MM.1S (cell line): ENCODE data around the gene RNU1-3.
"Not testable (repeated sequence)": the region's sequence is repeated elsewhere in the genome, so short reads cannot be mapped to it uniquely, and the experiment has no call there.

Experiments used
- DNase-seq: peaks from one replicate; pipeline ENCODE4 v3.0.0-alpha.2; 2015
- H2AFZ ChIP-seq: fragments of 300-600 bp; sonication (generic); 2 replicates; pipeline ENCODE4 v1.6.0; 2016; ENCODE audit warnings: antibody characterized with exemption, low read length
- H3F3A ChIP-seq: fragments of 300-600 bp; sonication (generic); 2 replicates; pipeline ENCODE4 v1.6.1; 2016; ENCODE audit warnings: mild to moderate bottlenecking, antibody characterized with exemption, low read length, moderate library complexity, mixed read lengths; ENCODE audit not compliant: insufficient read depth
- H3K27ac ChIP-seq: fragments of 300-600 bp; sonication (generic); 2 replicates; pipeline ENCODE4 v1.5.1; 2016; ENCODE audit warnings: mild to moderate bottlenecking, low read length
- H3K27me3 ChIP-seq: fragments of 300-600 bp; sonication (generic); replicated peaks from 2 replicates; pipeline ENCODE4 v1.6.0; 2016; ENCODE audit warnings: low read length; ENCODE audit not compliant: insufficient read depth
- H3K36me3 ChIP-seq: fragments of 300-600 bp; sonication (generic); replicated peaks from 2 replicates; pipeline ENCODE4 v1.6.1; 2016; ENCODE audit warnings: mild to moderate bottlenecking, low read length, mixed read lengths; ENCODE audit not compliant: insufficient read depth
- H3K4me1 ChIP-seq: fragments of 300-600 bp; sonication (generic); 2 replicates; pipeline ENCODE4 v1.6.1; 2016; ENCODE audit warnings: low read length, mixed read lengths
- H3K4me2 ChIP-seq: fragments of 300-600 bp; sonication (generic); 2 replicates; pipeline ENCODE4 v1.6.0; 2016; ENCODE audit warnings: low read depth, low read length
- H3K4me3 ChIP-seq: fragments of 300-600 bp; sonication (generic); 2 replicates; pipeline ENCODE4 v1.5.1; 2016; ENCODE audit warnings: low read length, mixed read lengths
- H3K79me2 ChIP-seq: fragments of 300-600 bp; sonication (generic); 2 replicates; pipeline ENCODE4 v1.6.1; 2016; ENCODE audit warnings: mixed run types, low read length, mixed read lengths
- H3K9ac ChIP-seq: fragments of 300-600 bp; sonication (generic); 2 replicates; pipeline ENCODE4 v1.6.1; 2016; ENCODE audit warnings: low read length, mixed read lengths
- H3K9me2 ChIP-seq: fragments of 300-600 bp; sonication (generic); replicated peaks from 2 replicates; pipeline ENCODE4 v1.6.1; 2016; ENCODE audit warnings: mild to moderate bottlenecking, low read length, mixed read lengths; ENCODE audit not compliant: insufficient read depth
- H3K9me3 ChIP-seq: fragments of 300-600 bp; sonication (generic); replicated peaks from 2 replicates; pipeline ENCODE4 v1.6.1; 2016; ENCODE audit warnings: mild to moderate bottlenecking, low read length, mixed read lengths; ENCODE audit not compliant: insufficient read depth
- H4K20me1 ChIP-seq: fragments of 300-600 bp; sonication (generic); 2 replicates; pipeline ENCODE4 v1.6.1; 2016; ENCODE audit warnings: mild to moderate bottlenecking, low read length, moderate library complexity, mixed read lengths; ENCODE audit not compliant: insufficient read depth
- CTCF ChIP-seq: fragments of 300-600 bp; sonication (generic); IDR thresholded peaks from 2 replicates; pipeline ENCODE4 v1.5.1; 2016; ENCODE audit warnings: antibody characterized with exemption, low read length, mixed read lengths

Gene RNU1-3

GRCh38 chr1:16709659-16710087, 42.9 kb upstream of the RNU1-3 start:
- H3K79me2 ChIP-seq, H3F3A ChIP-seq, H3K27ac ChIP-seq, DNase-seq, H3K9me3 ChIP-seq, H3K27me3 ChIP-seq, H3K9me2 ChIP-seq, H3K36me3 ChIP-seq, H2AFZ ChIP-seq, H4K20me1 ChIP-seq, H3K9ac ChIP-seq, H3K4me2 ChIP-seq, H3K4me1 ChIP-seq, H3K4me3 ChIP-seq: not testable (repeated sequence)
- TF ChIP-seq CTCF, result peak; percentile 27

DNA sequence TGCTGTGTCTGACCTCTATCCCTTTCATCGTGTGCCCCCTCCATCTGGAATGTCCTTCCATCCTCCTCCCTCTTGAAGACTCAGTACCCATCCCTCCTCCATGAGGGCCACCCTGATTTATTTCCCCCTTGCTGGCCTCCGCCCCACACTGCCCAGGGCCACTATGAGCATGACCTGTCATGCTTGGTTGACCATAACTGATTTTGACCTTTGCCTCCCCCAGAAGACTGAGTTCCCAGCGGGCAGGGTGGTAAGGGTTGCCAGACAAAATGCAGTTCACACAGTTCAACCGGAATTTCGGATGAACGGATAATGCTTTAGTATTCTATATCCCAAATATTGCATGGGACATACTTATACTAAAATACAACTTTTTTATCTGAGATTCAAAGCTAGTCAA, 42.0 kb upstream of the RNU1-3 start:
- not testable (repeated sequence) for H3K9me3 ChIP-seq, H3K79me2 ChIP-seq, H3K36me3 ChIP-seq, H3K27ac ChIP-seq, H2AFZ ChIP-seq, H3K9me2 ChIP-seq, H3K4me3 ChIP-seq, H4K20me1 ChIP-seq, H3K27me3 ChIP-seq, DNase-seq, H3K9ac ChIP-seq, H3K4me1 ChIP-seq, H3F3A ChIP-seq, H3K4me2 ChIP-seq

DNA sequence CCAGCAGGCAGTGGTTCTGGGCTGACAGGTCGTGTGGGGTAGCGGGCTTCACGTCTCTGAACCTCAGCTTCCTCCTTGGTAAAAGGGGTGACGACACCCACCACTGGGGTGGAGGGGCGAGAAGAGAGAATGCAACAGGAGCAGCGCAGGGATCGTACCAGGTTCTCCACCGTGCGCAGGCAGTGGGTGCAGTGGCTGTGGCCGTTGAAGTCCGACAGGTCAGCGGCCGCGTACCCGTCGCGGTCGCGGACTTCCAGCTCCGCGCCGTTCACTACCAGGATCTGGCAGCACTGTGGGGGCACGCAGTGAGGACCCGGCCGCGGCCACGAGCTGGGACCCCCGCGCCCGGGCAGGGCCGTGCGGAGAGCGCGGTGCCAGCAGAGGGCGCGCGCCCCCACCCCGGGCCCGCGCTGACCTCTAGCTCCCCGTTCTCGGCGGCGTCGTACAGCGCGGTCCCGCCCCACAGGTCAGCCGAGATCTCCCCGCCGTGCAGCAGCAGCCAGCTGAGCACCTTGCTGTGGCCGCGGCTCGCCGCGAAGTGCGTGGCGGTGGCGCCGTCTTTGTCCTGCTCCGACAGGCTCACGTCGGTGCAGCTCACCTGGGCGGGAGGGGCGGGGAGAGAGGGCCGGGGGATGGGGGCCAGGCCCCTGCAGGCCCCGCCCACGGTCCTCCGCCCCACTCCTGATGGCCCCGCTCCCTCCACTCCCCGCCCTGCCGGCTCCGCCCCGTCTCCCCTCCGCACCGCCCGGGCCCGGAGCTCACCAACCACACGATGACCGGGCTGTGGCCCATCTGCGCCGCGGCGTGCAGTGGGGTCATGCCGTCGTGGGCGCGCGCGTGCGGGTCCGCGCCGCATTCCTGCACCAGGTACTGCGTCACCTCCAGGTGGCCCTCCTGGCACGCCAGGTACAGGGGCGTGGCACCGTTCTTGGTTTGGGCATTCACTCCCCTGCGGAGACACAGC, 40.7 kb upstream of the RNU1-3 start:
- H4K20me1 ChIP-seq, H3K27me3 ChIP-seq, H2AFZ ChIP-seq, H3K9me2 ChIP-seq, H3K4me2 ChIP-seq, H3K79me2 ChIP-seq, H3F3A ChIP-seq, H3K9me3 ChIP-seq, H3K4me1 ChIP-seq, H3K4me3 ChIP-seq, H3K27ac ChIP-seq, H3K36me3 ChIP-seq, H3K9ac ChIP-seq: not testable (repeated sequence)
- DNase-seq, result peak; percentile 5

DNA sequence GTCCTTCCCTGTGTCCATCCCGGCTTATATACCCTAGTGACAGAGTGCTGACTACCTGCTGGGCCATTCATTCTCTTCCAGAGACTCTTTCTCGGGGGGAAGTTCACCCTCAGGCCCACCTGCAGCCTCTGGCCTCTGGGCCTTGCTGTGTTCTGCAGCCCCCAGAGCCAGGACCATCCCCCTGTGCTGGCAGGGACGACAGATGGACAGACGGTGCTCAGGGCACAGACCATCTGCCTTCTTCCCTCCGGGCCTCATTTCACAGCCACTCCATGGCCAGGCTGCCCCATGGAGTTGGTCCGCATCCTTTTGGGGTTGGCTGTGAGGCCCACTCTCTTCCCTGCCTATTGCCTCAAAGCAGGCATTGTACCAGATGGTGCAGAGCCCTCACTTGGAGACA, 39.6 kb upstream of the RNU1-3 start:
- H2AFZ ChIP-seq, H3K9ac ChIP-seq, H3K27ac ChIP-seq, H3K4me1 ChIP-seq, H3K79me2 ChIP-seq, DNase-seq, H3K9me2 ChIP-seq, H4K20me1 ChIP-seq, H3K4me2 ChIP-seq, H3K9me3 ChIP-seq, H3K36me3 ChIP-seq, H3F3A ChIP-seq, H3K27me3 ChIP-seq, H3K4me3 ChIP-seq: not testable (repeated sequence)

- H3K9me2 ChIP-seq, H3F3A ChIP-seq, H3K4me3 ChIP-seq: not testable (repeated sequence)
These were observed 37.9 kb upstream of the RNU1-3 start for GRCh38 chr1:16704502-16705100.

GRCh38 chr1:16704076-16704475, 37.3 kb upstream of the RNU1-3 start:
- H2AFZ ChIP-seq, H3K4me3 ChIP-seq, H3K27me3 ChIP-seq, DNase-seq, H3K27ac ChIP-seq, H3K9me2 ChIP-seq, H4K20me1 ChIP-seq, H3F3A ChIP-seq, H3K4me2 ChIP-seq, H3K9me3 ChIP-seq, H3K4me1 ChIP-seq, H3K9ac ChIP-seq, H3K36me3 ChIP-seq, H3K79me2 ChIP-seq: not testable (repeated sequence)

More at GRCh38 chr1:16704502-16705100, 37.9 kb upstream of the RNU1-3 start:
- H3K4me2 ChIP-seq, DNase-seq, H3K9me3 ChIP-seq, H3K36me3 ChIP-seq, H3K27ac ChIP-seq, H4K20me1 ChIP-seq, H3K4me1 ChIP-seq, H2AFZ ChIP-seq, H3K9ac ChIP-seq, H3K27me3 ChIP-seq, H3K79me2 ChIP-seq: not testable (repeated sequence)

DNA sequence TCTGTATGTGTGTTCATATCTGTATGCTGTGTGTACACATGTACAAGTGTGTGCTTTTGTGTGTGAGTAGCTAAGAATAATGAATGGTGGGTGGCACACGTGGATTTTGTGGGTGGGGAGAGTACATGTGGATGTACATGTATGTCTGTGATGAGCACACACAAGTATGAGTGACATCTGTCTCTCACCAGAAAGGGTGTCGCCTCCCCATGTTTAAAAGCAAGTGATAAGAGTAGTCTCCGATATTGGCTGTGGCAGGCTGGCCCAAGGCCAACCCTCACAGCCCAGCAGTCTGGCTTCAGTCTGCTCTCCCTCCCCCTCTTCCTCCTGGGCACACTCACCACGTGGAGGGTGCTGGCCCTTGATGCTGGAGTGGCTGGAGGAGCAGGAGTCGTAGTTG, 36.9 kb upstream of the RNU1-3 start:
- H3K9me3 ChIP-seq, H3K4me1 ChIP-seq, H4K20me1 ChIP-seq, H3K36me3 ChIP-seq, H3K79me2 ChIP-seq, H3K4me2 ChIP-seq, DNase-seq, H3K9ac ChIP-seq, H3K4me3 ChIP-seq, H3F3A ChIP-seq, H3K27me3 ChIP-seq, H2AFZ ChIP-seq, H3K9me2 ChIP-seq, H3K27ac ChIP-seq: not testable (repeated sequence)
